Muscle layer of colon (tissue), 2 donors: ENCODE measurements around the gene ELAVL3.

Experiments
- H3K27ac ChIP-seq: one replicate; pipeline ENCODE4 v1.7.0; 2013; ENCODE audit warnings: low read depth, mild to moderate bottlenecking, low read length, moderate library complexity
- H3K27me3 ChIP-seq, 2 donors: one replicate each; pipeline ENCODE4 v1.7.0; 2013; ENCODE audit warnings: low read length in 2 of 2, mild to moderate bottlenecking in 2 of 2; ENCODE audit not compliant: insufficient read depth in 2 of 2, control insufficient read depth in 1 of 2
- H3K36me3 ChIP-seq: one replicate; pipeline ENCODE4 v1.7.0; 2013; ENCODE audit warnings: mild to moderate bottlenecking, low read length; ENCODE audit not compliant: insufficient read depth
- H3K4me1 ChIP-seq: one replicate; pipeline ENCODE4 v1.7.0; 2013; ENCODE audit warnings: mild to moderate bottlenecking, low read length; ENCODE audit not compliant: insufficient read depth
- H3K4me3 ChIP-seq, 2 donors: one replicate each; pipeline ENCODE4 v1.7.0; 2013; ENCODE audit warnings: low read length in 2 of 2, low read depth in 1 of 2, mild to moderate bottlenecking in 1 of 2, moderate library complexity in 1 of 2
- H3K9ac ChIP-seq: one replicate; pipeline ENCODE4 v1.7.0; 2013; ENCODE audit warnings: low read length
- H3K9me3 ChIP-seq: one replicate; pipeline ENCODE4 v1.7.0; 2013; ENCODE audit warnings: mild to moderate bottlenecking, low read length
- donor health status: abdominal sarcoma.
- donor health status: Adenocarcinoma of cecum.

ELAVL3 gene

DNA sequence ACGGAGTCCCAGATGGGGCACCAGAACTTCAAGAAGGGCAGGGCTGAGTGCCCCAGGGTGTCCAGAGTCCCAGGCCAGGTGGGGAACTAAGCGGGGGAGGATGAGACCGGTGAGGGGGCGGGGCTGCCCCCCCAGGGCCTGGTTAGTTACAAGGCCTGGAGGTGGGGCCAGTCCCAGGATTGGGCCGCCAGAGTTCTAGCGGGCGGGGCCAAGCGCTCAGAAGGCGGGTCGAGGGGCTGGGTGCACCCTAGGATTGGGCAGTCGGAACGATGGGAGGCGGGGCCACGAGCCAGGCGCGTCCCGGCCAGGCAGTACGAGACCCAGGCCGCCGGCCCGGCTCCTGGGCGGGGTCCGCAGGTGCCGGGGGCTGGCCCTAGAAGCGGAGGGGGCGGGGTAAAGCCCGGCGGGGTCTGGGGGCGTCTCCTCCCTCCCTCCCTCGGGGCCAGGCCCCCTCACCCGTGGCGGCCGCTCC is 24.2 kb upstream of the ELAVL3 start:
- H3K4me1 ChIP-seq: peaks cover 7% of the 10 kb centered on the region
- H3K4me3 ChIP-seq: peak overlapping the region; percentile 75 to 78
- no peaks in the 10 kb centered on the region for H3K27me3 ChIP-seq
- peak overlapping the region; percentile 85 for H3K27ac ChIP-seq
- no peaks in the 10 kb centered on the region for H3K36me3 ChIP-seq
- H3K9ac ChIP-seq: peak overlapping the region; percentile 53
- no peaks in the 10 kb centered on the region for H3K9me3 ChIP-seq

GRCh38 chr19:11504502-11505031 is 23.7 kb upstream of the ELAVL3 start:
- no peaks in the 10 kb centered on the region for H3K9me3 ChIP-seq

GRCh38 chr19:11499890-11500420 is 19.1 kb upstream of the ELAVL3 start:
- Histone ChIP-seq H3K27me3 (no peaks in the 10 kb centered on the region), H3K9ac (no peak overlapping the region), H3K4me1 (peaks cover 7% of the 10 kb centered on the region), H3K4me3 (no peak overlapping the region), H3K27ac (no peak overlapping the region), H3K36me3 (peaks cover 11% of the 10 kb centered on the region), H3K9me3 (no peaks in the 10 kb centered on the region)

More at GRCh38 chr19:11504502-11505031, 23.7 kb upstream of the ELAVL3 start:
- Histone ChIP-seq H3K9ac (peak overlapping the region; percentile 44), H3K4me1 (peaks cover 7% of the 10 kb centered on the region), H3K4me3 (peak overlapping the region; percentile 75 to 78), H3K27me3 (no peaks in the 10 kb centered on the region), H3K36me3 (no peaks in the 10 kb centered on the region), H3K27ac (peak overlapping the region; percentile 85)

GRCh38 chr19:11499220-11499726 is 18.4 kb upstream of the ELAVL3 start:
- H3K36me3 ChIP-seq: peaks cover 11% of the 10 kb centered on the region
- H3K9ac ChIP-seq: no peak overlapping the region
- no peak overlapping the region for H3K4me3 ChIP-seq
- H3K4me1 ChIP-seq: peaks cover under 1% of the 10 kb centered on the region
- no peak overlapping the region for H3K27ac ChIP-seq
- H3K9me3 ChIP-seq: no peaks in the 10 kb centered on the region
- no peaks in the 10 kb centered on the region for H3K27me3 ChIP-seq

DNA sequence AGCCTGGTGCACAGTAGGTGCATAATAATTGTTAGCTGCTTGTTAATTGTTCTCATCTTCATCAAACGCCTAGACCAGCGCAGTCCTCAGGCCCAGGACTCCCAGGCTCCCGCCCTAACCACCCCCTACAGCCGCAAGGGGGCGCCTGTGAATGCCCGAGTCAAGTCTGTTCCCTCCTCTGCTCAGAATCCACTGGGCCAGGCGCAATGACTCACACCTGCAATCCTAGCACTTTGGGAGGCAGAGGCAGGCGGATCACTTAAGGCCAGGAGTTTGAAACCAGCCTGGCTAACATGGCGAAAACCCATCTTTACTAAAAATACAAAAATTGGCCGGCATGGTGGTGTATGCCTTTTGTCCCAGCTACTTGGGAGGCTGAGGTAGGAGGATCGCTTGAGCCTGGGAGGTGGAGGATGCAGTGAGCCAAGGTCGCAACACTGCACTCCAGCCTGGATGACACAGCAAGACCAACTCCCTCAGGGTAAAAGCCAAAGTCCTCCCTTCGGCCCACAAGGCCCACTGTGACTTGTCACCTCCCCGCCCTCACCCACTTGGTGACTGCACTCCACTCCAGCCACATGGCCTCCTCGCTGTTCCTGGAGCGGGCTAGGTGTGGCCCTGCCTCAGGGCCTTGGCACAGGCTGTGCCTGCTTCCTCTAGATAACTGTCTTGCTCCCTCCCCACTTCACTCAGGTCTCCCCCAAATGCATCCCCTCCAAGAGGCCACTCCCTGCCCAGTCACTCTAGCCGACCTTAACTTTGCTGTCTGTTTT is 15.7 kb upstream of the ELAVL3 start:
- Histone ChIP-seq H3K27me3 (no peaks in the 10 kb centered on the region), H3K4me3 (no peak overlapping the region), H3K9ac (no peak overlapping the region), H3K9me3 (no peaks in the 10 kb centered on the region), H3K4me1 (no peaks in the 10 kb centered on the region), H3K27ac (no peak overlapping the region), H3K36me3 (peaks cover 11% of the 10 kb centered on the region)

DNA sequence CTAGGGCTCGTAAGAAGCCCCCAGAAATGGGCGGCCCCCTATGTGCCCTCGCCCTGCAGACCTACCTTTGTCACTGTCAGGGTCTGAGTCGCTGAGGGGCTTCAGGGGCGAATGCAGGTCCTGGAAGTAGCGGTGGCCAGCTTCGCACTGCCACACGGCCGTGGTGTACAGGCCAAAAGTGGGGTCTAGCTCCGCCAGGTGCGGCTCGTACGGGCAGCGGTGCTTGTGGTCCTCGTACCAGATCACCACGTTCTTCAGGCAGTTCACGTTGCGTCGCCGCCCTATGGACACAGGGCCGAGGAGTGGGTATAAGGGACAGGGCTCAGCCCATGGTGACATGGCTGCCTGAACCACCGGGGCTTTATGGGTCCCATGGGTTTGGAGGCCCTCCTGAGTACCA is 15.0 kb upstream of the ELAVL3 start:
- Histone ChIP-seq H3K27ac (no peak overlapping the region), H3K4me1 (no peaks in the 10 kb centered on the region), H3K9ac (no peak overlapping the region), H3K9me3 (no peaks in the 10 kb centered on the region), H3K36me3 (peaks cover 11% of the 10 kb centered on the region), H3K27me3 (no peaks in the 10 kb centered on the region), H3K4me3 (no peak overlapping the region)

- H3K9me3 ChIP-seq: no peaks in the 10 kb centered on the region
- H3K4me1 ChIP-seq: no peaks in the 10 kb centered on the region
- no peak overlapping the region for H3K27ac ChIP-seq
- H3K36me3 ChIP-seq: peaks cover 11% of the 10 kb centered on the region
- no peak overlapping the region for H3K9ac ChIP-seq
- no peak overlapping the region for H3K4me3 ChIP-seq
- no peaks in the 10 kb centered on the region for H3K27me3 ChIP-seq
Measured at GRCh38 chr19:11495481-11495880, 14.6 kb upstream of the ELAVL3 start.

- H3K4me1 ChIP-seq: no peaks in the 10 kb centered on the region
- no peak overlapping the region for H3K9ac ChIP-seq
- no peak overlapping the region for H3K4me3 ChIP-seq
- H3K9me3 ChIP-seq: no peaks in the 10 kb centered on the region
- H3K27ac ChIP-seq: no peak overlapping the region
- H3K27me3 ChIP-seq: no peaks in the 10 kb centered on the region
- H3K36me3 ChIP-seq: peaks cover 11% of the 10 kb centered on the region
Measured at GRCh38 chr19:11494634-11495285, 13.9 kb upstream of the ELAVL3 start.

- Histone ChIP-seq H3K36me3 (no peaks in the 10 kb centered on the region), H3K4me3 (no peak overlapping the region), H3K27ac (no peak overlapping the region)
Measured at GRCh38 chr19:11489378-11489777, 8.5 kb upstream of the ELAVL3 start.

GRCh38 chr19:11486661-11487503 is 6.0 kb upstream of the ELAVL3 start:
- Histone ChIP-seq H3K27ac (no peak overlapping the region), H3K9ac (no peak overlapping the region), H3K27me3 (peaks cover 11 to 40% of the 10 kb centered on the region in 2 donors), H3K9me3 (no peaks in the 10 kb centered on the region), H3K4me3 (no peak overlapping the region), H3K4me1 (peaks cover 11% of the 10 kb centered on the region), H3K36me3 (no peaks in the 10 kb centered on the region)

More at GRCh38 chr19:11489378-11489777, 8.5 kb upstream of the ELAVL3 start:
- no peak overlapping the region for H3K9ac ChIP-seq
- no peaks in the 10 kb centered on the region for H3K9me3 ChIP-seq
- no peaks in the 10 kb centered on the region for H3K4me1 ChIP-seq
- peaks cover 0 to 17% of the 10 kb centered on the region in 2 donors for H3K27me3 ChIP-seq
